Omental fat pad (tissue), 4 donors: ENCODE measurements around the gene UQCRC1. TPM values are rescaled to one million over a fixed set of nuclear protein-coding genes. Genes with fewer than 3 reads are reported as not detected.

ENCODE experiments used
- ATAC-seq: fragments of 150-250 bp; one replicate; pipeline ENCODE4 v1.9.1; 2016; ENCODE audit warnings: mild to moderate bottlenecking, moderate library complexity; ENCODE audit not compliant: low FRiP score
- DNase-seq: peaks from one replicate; pipeline ENCODE4 v3.0.0-alpha.2; 2019; ENCODE audit warnings: low spot score
- total RNA-seq, 4 donors: library from RNA; depleted of rRNA; stranded (reverse); fragments of >200 nt; gene quantifications; one replicate each; pipeline ENCODE4 v1.1.0, GENCODE V29; 2016
- TF ChIP-seq, protein P1 (sequence below), 3 donors: fragments of 450-650 bp; IDR thresholded peaks; one replicate each; pipeline ENCODE4 v1.5.1; 2016 to 2017; ENCODE audit warnings: antibody characterized with exemption in 3 of 3, mild to moderate bottlenecking in 3 of 3, moderate library complexity in 2 of 3

Gene UQCRC1
- total RNA-seq, 4 donors from 2014 or later = 207 to 282 (median 254) TPM

DNA sequence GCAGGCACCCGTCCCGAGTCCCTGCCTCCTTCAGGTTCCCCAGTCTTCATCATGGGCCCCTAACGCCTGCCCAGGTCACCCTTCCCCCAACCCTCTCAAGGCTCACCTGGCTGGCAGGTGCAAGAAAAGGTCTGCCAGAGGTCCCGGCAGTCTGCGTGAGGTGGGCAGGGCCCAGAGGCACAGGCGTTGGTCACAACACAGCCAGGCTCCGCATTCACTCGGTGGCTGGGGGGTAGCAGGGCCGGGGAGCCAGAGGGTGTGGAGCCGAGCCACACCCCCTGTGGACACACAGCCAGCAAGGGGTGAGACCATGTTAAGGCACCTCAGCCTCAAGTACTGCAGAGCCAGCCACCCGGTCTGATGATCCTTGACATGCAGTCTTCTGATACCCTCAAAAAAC lies 42.3 kb upstream of the UQCRC1 start:
- no peak for ATAC-seq
- DNase-seq = no peak
- TF ChIP-seq, protein P1, sequence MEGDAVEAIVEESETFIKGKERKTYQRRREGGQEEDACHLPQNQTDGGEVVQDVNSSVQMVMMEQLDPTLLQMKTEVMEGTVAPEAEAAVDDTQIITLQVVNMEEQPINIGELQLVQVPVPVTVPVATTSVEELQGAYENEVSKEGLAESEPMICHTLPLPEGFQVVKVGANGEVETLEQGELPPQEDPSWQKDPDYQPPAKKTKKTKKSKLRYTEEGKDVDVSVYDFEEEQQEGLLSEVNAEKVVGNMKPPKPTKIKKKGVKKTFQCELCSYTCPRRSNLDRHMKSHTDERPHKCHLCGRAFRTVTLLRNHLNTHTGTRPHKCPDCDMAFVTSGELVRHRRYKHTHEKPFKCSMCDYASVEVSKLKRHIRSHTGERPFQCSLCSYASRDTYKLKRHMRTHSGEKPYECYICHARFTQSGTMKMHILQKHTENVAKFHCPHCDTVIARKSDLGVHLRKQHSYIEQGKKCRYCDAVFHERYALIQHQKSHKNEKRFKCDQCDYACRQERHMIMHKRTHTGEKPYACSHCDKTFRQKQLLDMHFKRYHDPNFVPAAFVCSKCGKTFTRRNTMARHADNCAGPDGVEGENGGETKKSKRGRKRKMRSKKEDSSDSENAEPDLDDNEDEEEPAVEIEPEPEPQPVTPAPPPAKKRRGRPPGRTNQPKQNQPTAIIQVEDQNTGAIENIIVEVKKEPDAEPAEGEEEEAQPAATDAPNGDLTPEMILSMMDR (IDR thresholded peaks at IDR 0.05) = no peak

DNA sequence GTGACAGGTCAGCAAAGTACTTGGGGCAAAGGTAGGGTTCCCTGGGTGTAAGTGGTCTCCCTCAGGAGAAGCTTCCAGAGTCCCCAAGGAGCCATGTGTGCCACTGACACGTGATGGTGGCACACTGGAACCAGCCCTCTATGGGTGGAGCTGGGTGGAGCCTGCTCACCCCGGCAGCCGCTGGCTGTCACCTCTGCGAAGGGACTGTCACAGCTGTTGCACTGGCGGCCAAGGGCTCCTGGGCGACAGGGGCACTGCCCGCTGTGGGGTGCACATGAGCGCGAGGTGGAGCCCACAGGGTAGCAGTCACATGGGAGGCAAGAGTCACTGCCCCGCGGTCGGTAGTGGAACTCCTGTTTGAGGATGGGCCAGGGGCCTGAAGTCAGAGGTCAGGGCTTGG lies 41.3 kb upstream of the UQCRC1 start:
- DNase-seq (no peak), ATAC-seq (no peak)
- TF ChIP-seq, protein P1 (IDR thresholded peaks at IDR 0.05) = no peak

DNA sequence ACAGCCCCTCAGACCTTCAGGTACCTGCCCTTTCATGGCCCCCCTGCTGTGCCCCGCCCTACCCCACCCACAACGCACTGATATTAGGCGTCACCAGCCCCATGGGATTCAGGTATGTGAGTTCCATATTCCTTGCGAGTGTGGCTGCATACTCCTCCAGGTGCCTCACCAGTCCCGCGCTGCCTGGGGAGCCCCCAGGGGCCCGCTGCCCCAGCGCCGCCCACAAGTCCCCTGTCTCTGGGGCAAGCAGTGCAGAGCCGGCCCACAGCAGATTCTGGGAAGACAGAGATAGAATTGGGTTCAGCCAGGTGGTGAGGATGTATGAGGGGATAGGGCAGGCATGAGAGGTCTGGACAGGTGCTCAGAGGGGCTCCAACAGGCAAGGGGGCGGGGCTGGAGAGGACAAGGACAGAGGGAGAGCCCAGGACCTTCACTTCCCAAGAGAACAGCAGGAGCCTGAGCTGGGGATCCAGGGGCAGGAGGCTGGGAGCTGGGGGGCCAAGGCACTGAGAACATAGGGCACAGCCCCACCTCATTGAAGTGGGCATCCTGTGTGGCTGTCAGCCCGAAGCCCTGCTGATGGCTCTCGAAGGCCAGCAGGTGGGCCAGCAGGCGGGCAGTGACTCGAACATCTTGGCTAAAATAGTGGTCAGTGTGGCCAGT lies 38.9 kb upstream of the UQCRC1 start:
- TF ChIP-seq, protein P1 (IDR thresholded peaks at IDR 0.05) = no peak
- DNase-seq (no peak), ATAC-seq (no peak)

DNA sequence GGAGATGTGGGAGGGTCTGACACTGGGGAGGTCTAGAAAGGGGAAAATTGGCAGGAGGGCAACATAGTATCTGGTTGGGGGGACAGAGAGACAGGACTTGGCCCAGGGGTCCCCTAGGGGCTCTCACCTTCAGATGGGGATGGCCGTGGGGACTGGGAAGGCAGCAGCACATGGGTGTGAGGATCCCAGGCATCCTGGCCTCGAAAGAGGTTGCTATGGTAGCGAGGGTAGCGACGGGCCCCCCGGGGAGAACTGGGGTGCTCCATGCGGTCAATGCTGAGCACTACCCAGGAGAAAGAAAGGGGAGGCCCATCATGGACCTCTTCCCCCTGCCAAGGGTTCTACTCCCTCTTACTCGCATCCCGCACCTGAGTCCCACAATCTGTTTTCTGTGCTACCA lies 38.3 kb upstream of the UQCRC1 start:
- TF ChIP-seq, protein P1 (IDR thresholded peaks at IDR 0.05) = no peak
- ATAC-seq (no peak), DNase-seq (no peak)

DNA sequence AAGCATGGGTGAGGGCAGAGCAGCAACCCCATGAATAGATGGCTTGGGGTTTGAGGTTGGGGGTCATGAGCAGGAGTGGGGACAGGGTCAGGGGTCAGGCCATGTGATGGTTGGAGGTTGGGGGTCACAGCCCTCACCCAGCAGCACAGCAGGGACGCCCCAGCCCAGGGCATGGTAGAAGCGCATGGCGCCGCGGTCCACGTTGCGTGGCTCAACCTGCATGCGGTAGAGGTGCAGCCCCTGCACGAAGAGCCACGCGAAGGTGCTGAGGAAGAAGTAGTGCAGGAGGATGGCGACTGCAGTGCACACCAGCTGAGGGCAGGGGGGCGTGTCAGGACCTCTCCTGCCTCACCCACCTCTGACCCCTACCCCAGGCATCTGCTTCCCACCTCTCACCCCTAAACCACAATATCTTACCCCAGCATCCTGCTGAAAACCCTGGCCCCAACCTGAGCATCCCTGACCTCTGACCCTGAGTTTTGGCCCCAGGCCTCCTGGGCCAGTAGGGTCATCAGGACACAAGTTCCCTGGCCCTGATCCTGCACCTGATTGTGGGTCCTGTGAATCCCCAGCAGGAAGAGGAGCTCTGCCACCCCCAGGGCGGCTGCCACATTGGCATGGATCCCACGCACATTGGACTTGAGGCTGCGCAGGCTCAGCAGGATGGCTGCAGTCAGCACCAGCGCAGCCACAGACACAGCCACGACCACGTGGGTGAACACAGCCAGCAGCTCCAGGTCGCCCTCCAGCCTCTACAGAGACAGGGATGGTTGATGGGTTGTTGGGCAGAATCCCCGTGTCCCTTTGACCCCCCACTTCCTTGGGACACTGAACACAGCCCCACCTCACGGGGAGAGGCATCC lies 35.7 kb upstream of the UQCRC1 start:
- ATAC-seq = no peak
- no peak for DNase-seq
- TF ChIP-seq, protein P1 (IDR thresholded peaks at IDR 0.05) = no peak

DNA sequence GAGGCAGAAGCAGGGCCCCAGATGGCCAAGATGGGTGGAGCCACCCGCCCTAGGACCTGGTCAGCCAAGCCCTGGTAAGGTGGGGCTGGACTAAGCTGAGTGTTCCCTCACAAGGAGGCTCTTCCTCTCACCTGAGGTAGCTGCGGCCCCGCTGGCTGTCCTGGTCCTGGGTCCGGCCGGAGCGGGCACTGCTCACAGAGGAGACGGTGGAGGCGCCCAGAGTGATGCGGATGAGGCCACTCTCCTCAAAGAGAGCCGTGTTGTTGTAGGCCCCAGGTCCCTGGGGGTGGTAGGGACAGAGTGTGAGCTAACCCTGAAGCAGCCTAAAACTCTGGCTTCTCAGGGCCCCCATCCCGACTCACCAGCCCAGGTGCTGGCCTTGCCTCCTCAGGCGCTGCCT lies 33.2 kb upstream of the UQCRC1 start:
- ATAC-seq = no peak
- TF ChIP-seq, protein P1 (IDR thresholded peaks at IDR 0.05) = no peak
- DNase-seq = no peak
